Suppressor macrophage (primary cell): ENCODE results near the gene ISCU.
"Not testable (repeated sequence)": the region's sequence is repeated elsewhere in the genome, so short reads cannot be mapped to it uniquely, and the experiment has no call there.

Experiments used
- DNase-seq, 4 experiments: peaks; one replicate each; pipeline ENCODE4 v3.0.0-alpha.2; 2020 to 2022

ISCU gene

DNA sequence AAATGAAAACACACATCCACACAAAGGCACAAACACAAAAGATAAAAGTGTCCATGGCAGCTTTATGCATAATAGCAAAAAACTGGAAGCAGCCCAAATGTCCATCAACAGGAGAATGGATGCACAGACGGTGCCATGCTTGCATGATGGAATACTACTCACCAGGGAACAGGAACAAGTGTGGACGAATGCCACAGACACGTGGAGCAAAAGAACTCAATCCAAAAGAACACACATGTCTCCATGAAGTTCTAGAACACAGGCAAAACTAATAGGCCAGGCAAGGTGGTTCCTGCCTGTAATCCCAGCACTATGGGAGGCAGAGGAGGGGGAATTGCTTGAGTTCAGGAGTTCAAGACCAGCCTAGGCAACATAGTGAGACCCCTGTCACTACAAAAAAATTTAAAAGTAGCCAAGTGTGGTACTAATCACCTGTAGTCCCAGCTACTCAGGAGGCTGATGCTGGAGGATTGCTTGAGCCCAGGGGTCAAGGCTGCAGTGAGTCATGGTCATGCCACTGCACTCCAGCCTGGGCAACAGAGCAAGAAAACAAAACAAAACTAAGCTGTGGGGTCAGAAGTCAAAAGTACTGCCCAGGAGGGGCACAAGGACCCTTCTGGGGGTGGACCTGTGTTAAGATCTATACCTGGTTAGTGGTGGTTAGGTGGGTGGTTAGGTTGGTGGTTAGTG lies 42.7 kb downstream of the ISCU start:
- peak in 3 of 4 experiments; percentile 28 to 45 (median 42) for DNase-seq

DNA sequence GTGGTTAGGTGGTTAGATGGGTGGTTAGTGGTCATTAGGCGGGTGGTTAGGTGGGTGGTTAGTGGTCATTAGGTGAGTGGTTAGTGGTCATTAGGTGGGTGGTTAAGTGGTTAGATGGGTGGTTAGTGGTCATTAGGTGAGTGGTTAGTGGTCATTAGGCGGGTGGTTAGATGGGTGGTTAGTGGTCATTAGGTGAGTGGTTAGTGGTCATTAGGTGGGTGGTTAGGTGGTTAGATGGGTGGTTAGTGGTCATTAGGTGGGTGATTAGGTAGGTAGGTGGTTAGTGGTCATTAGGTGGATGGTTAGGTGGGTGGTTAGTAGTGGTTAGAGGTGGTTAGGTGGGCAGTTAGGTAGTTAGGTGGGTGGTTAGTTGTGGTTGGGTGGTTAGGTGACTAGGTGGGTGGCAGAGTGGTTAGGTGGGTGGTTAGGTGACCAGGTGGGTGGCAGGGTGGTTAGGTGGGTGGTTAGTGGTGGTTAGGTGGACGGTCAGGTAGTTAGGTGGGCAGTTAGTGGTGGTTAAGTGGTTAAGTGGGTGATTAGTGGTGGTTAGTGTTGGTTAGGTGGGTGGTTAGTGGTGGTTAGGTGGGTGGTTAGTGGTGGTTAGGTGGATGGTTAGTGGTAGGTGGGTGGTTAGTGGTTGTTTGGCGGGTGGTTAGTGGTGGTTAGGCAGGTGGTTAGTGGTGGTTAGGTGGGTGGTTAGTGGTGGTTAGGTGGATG lies 43.5 kb downstream of the ISCU start:
- DNase-seq = no peak

DNA sequence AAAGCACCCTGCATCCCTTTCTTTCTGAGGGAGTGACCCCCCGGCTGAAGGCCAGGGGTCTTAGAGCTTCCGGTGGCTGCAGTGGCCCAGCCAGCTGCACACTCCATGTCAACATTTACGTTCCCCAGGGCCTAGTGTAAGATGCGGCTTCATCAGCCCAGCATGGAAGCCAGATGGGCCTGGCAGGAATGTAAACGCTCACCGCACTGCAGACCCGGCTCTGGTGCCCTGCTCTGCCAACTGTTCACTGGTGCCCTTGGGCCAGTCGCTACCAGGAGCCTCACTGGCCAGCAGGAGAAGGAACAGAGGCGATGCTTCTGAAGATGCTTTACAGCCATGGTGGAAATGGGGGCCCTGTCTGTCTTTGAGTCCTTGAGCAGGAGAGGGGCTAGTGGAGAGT lies 44.1 kb downstream of the ISCU start:
- no peak for DNase-seq

DNA sequence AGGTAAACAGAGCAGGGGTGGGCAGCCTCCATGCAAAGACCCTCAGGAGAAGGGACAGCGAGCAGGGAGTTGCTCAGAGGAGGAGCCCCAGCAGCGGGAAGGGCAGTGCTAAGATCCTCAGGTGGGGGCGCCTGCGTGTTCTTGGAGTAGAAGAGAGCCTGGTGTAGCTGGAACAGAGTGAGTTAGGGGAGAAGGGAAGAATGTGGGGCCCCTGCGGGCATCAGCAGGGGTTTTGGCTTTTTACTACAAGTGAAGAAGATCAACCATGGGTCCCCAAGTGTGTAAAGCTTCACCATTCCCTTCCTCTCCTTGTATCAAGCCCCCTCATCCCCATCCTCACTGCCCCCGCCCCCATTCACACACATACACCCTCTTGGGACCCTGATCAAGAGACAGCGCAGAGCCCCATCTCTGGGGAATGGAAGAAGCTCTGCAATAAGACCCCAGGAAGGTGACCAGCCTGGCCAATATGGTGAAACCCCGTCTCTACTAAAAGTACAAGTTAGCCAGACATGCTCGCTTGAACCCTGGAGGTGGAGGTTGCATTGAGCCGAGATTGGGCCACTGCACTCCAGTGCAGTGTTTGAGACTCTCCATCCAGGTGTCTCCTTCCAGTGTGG lies 45.7 kb downstream of the ISCU start:
- no peak for DNase-seq

DNA sequence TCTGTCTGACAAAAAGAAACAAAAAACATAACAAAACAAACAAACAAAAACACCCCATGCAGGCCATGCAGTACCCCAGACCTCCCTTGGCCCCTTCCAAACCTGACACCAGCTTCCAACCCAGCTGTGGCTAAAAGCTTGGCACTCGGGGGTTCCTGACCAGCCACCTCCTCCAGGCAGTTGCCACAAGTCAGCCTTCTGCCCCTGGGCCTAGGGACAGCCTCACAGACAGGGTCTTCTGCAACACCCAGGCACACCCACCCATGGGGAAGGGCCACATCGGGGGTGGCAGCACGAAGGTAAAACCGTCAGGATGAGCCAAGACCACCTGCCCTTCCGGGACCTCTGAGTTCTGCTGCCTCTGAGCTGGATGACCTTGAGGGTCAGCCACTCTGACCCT lies 46.2 kb downstream of the ISCU start:
- no peak for DNase-seq

DNA sequence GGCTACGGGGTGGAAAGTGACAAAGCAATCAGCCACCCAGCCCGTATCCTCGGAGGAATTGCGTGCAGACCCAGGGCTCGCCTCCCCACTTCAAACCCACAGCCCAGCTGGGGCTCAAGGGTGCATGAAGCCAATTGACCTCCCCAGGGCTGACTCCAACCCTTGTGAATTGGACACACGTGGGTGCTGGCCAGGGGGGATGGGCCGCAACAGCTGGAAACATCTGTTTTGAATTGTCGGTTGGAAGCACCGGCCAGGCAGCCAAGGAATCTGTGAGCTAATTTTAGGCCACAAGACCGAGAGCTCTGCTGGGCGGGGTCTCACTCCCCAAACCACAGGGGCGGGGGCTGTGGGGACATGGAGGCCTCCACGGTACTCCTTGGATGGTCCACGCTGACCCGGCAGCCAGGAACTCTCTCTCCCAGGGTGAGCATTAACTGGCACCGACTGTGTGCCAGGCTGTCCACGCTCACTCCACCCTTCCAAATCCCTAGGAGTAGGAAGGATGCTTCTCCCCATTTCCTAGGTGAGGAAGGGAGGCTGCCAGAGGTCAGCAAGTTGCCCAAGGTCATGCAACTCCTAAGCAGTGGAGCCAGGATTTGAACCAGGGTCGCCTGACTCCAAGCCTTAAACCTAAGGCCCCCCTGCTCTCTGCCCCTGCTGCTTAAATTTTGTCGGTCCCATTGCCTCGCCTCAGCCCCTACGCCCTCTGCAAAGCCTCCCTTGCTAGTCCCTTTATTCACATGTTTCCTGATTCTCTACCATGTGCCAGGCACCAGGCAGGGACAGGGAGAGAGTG lies 47.3 kb downstream of the ISCU start:
- peak in 1 of 4 experiments; percentile 9 for DNase-seq

DNA sequence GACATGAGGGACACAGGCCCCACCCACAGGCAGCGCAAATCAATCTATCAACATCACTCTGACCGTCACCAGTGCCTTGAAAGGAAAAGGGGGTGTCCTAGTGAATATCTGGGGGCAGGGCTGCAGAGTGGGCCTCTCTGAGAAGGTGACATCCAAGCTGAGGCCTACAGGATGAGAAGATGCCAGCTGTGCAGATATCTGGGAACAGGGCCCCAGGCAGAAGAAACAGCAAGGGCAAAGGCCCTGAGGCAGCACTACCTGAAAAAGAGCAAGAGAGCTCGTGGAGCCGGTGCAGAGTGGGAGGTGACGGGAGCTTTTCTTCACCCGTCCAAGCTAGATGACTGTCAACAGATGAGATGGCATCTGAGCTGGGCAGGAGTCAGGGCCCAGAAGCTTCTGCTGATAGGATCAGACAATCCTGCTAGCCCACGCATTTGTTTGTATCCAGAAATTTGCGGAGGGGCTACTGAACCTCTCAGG lies 48.0 kb downstream of the ISCU start:
- DNase-seq = no peak

DNA sequence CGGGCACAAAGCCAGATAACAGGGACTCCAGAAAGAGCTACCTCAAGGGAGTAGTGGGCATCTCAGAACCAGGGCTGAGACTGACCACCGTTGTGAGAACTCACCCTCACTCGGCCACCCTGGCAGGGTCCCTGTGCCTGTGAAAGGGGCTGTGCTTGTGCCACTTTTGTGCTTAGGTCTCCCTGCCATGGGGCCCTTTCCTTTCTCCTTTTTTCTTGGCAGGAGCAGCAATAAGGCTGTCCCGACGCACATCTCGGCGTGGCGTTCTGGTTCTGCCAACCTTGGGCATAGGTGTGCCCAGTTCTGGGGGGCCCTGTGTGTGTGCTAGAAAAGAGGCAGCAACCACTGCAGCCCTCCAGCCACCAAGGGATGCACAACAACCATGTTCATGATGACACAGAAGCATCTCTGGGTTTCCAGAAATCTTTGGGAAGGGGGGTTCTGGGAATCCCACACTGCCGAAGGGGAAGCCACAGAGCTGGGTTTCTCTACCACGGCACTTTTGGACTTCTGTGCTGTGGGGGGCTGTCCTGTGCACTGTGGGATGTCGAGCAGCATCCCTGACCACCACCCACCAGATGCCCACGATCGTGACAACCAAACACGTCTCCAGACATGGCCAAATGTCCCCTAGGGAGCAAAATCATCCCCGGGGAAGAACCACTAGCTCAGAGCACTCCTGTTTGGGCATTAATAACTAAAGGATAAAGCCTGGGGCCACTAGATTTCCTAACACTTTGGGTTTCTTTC lies 48.6 kb downstream of the ISCU start:
- DNase-seq = no peak

DNA sequence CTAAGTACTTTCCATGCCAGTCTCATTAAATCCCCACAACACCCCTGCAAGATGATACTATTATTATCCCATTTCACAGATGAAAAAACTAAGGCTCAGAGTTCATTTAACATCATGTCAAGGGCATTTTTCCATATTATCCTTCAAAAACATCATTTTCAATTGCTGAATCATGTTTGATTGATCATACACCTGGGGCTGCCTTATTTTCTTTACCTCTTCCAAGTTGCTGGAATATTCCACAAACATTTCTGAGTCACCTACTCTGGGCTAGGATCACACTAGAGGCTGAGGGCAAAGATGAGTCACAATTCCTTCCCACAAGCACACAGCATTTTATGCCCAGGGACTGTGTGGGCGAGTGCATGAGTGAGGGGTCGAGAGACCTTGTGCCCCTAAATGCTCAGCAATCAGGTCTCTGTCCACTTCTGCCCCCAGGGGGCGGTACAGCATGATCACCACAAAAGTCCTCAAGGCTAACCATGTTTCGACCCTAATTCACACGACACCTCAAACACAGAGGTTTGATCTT lies 49.6 kb downstream of the ISCU start:
- peak; percentile 72 to 83 (median 74) for DNase-seq

DNA sequence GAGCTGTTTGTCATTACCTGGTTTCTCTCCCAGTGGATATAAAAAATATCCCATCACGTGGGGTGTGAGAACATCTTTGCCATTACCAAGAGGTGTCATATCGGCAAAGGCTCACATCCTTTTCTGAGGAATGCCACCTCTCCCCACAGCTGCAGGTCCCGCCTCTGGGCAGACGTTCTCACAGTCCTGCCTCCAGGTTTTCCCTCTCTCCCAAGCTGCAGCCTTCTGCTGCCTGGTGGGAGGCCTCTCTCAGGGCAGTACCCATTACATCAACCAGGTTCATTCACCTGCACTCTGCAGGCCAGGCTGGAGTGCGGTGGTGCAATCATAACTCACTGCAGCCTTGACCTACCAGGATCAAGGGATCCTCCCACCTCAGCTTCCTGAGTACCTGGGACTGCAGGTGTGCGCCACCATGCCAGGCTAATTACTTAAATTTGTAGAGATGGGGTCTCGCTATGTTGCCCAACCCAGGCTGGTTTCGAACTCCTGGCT lies 50.4 kb downstream of the ISCU start:
- DNase-seq = no peak

DNA sequence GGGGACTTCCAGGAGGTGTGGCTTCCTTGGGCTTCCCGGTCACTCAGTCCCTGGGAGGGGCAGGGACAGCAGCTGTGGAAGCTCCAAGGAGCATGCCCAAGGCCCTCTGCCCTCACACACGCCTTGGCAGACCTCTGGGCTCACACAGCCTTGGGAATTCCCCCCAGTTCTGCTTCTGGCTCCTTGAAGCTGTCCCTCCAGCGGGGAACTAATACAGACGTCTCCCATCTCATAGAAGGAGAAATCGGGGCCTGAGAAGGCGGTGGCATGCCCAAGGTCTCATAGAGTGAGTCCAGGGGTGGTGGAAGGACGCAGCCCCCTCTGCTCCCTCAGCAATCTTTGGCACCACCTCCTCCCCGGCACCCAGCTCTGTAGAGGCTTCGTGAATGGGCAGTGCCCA lies 51.2 kb downstream of the ISCU start:
- peak; percentile 57 to 85 (median 75) for DNase-seq

DNA sequence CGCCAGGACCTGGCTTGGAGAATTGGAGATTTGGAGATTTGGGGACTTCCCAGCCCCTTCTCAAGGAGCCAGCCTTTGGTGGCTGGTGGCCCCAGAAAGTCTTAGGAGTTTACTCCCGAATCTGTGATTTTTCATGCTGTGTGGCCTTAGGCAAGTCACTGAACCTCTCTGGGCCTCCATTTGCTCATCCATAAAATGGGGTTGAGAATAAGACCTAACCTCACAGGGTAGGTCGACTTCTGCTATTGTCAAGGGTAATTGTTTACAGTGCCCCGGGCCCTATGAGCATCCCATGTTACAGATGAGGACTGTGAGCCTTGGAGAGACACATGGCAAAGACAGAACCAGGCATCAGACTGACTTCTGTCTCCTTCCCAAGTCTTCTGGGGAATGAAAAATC lies 51.6 kb downstream of the ISCU start:
- DNase-seq = no peak

DNA sequence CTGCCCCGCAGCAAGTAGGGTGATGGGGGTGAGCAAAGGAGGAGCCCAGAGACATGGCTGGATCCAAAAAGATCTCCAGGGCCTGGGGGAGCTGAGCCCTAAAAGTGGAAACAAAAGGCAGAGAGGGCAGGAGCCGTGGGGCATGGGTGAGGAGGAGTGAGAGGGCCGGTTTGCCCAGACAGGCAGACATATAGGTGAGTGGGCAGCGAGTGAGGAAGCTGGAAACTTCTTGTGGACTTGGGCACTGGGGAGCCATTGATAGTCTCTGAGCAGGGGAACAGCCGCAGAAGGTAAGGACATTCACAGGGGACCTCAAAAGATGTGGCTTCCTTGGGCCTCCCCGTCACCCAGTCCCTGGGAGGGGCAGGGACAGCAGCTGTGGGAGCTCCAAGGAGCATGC lies 52.2 kb downstream of the ISCU start:
- DNase-seq = no peak

DNA sequence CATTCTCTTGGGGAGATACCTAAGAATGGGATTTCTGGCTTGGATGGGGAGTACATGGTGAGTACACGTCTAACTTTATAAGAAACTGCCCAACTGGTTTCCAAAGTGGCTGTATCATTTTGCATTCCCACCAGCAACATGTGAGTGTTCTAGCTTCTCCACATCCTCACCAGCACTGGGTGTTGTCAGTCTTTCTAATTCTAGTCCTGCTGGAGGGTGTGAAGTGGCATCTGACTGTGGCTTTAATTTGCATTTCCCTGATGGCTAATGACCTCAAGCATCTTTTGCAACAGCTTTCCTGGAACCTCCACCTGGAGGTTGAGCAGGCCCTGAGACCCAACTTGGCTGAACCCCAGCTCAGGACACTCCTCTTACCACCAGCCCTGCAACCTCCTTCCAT lies 53.5 kb downstream of the ISCU start:
- no peak for DNase-seq

DNA sequence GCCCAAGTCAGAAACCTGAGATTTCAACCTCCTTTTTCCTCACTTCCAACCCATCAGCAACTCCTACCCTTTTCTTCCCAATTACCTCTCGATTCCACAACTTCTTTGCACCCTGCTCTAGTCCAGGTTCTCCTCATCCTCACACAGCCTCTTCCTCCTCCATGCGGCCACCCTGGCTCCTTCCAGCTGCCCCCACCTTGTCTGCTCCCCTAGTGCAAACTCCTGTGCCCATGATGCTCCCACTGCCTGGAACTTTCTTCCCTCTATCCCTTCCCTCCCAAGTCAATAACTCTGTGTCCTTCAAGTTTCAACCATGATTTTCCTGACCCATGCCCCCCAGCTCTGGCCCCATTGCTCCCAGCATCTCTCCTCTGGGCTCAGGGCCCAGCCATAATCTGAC lies 54.0 kb downstream of the ISCU start:
- DNase-seq = no peak

DNA sequence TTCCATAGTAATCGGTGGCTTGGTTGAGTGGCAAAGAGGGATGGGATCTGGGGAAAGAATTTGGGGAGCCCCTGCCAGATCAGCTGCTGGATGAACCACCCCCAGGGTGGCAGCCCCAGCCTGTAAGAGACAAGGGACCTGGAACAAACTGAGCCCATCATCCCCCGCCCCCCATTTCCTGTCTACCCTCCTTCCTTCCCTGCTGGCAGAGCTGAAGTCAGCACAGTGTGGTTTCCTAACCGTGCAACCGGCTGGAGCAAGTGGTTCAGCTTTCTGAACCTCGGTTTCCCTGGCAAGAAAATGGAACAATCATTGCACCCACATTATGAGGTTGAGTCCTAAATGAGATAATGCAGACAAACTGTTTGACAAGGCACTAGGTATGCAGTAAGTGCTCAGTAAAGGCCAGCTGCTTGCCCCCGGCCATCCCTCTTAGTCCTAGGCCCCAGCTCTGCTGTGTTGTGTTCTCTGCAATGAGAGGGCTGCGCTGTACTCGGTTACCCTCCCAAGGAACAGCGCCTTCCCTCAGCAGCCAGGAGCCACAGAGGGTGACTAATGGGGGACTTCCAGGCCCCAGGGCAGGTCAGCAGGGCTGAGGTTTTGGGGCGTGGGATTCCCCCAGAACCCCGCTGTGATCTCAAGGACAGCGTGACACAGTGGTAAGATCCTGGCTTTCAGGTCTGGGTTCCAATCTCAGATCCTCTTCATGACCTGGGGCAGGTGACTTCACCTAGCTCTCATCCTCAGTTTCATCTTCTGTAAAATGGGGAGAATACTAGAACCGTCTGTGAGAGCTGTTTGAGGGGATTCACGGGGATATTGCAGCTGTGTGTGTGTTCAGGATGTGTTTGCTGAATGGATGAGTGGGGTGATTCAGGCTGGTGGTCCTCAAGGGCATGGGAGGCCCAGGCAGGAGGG lies 54.8 kb downstream of the ISCU start:
- peak; percentile 57 to 85 (median 82) for DNase-seq

DNA sequence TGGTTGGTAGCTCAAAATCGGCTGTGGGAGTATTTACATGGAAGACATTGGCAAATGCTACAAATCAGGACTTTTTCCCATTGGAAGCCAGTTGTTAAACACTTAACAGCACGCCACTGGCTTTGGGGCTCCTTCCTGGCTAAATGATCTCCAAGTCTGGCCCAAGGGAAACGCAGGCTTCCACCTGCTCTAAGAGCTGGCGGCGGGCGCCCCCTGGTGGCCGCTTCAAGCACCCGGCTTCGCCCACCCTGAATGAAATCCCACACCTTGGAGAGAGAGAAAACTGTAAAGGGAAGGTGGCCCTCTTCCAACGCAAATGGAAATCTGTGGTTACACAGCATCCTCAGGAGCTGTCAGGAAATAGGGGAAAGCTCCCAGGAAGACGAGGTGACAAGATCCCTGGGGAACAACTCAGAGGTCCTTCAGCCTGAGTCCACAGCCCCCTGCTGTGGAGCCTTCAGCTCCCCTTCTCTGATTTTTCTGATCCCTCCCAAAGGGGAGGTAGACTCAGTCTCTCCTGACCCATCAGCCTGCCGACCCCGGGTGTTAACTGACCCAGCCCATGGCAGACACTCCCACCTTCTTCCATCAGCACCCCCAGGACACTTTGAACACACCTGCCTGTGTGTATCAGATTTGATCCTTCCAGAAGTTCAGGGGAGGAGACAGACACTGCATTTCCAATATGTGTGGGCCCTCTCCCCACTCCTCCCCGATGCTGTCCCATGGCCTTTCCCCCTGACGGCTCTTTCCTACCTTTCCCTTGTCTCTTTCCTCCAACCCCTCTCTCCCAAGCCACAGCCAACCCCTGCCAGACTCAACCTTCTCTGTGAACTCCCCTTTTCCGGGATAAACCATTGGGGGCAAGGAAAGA lies 55.9 kb downstream of the ISCU start:
- DNase-seq = peak; percentile 86 to 96 (median 92)

DNA sequence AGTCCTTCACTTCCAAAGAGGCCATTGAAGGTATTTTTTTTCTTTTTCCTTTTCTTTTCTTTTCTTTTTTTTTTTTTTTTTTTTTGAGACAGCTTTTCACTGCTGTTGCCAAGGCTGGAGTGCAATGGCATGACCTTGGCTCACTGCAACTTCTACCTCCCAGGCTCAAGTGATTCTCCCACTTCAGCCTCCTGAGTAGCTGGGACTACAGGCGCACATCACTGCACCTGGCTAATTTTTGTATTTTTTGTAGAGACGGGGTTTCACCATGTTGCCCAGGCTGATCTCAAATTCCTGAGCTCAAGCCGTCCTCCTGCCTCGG lies 56.5 kb downstream of the ISCU start:
- DNase-seq = not testable (repeated sequence)
